ENCODE data around the gene RNF150. TPM values are rescaled to one million over a fixed set of nuclear protein-coding genes. Genes with fewer than 3 reads are reported as not detected.

Gene RNF150
- polyA plus RNA-seq, 1 donor from 2014 or later, result 15.3 TPM

DNA sequence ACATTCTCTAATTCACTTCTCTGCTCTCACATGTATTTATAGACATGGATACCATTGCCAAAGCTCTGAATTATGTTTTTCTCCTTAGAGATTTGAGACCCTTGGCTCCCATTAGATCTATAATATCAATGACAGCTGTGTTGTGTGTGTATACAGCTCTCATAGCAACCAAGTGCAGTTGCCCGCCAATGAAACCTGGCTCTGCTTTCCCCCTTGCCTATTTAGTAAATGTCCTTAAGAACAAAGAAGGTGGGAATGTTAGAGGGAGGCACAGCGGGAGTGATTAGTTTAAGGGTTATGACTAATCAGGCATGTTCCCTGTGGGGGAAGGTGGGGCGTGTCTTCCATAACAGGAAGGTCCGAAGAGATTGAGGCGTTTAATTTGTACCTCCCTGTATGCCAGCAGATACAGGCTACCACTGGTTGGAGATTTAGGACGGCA, 276.6 kb downstream of the RNF150 start:
- Histone ChIP-seq H3K9ac (ENCODE audit: low read length) (no peak overlapping the region), H3K4me3 (ENCODE audit: low read length) (no peak overlapping the region), H3K79me2 (replicated peaks; ENCODE audit: insufficient read depth, low read length) (no peaks in the 10 kb centered on the region), H3K9me3 (ENCODE audit: low read length) (no peaks in the 10 kb centered on the region), H3K27me3 (ENCODE audit: insufficient read depth, low read depth, low read length) (no peaks in the 10 kb centered on the region), H3K27ac (ENCODE audit: low read length) (no peak overlapping the region), H2AFZ (ENCODE audit: low read depth, low read length) (no peak overlapping the region), H3K36me3 (ENCODE audit: insufficient read depth, low read length) (no peaks in the 10 kb centered on the region), H3F3A (ENCODE audit: insufficient read depth, low read length, poor library complexity, severe bottlenecking) (no peaks in the 10 kb centered on the region), H3K4me2 (ENCODE audit: low read length) (no peak overlapping the region), H4K20me1 (ENCODE audit: insufficient read depth) (no peaks in the 10 kb centered on the region), H3K9me2 (ENCODE audit: insufficient read depth, low read length) (no peaks in the 10 kb centered on the region)
- TF ChIP-seq EP300 (conservative IDR thresholded peaks at IDR 0.05; ENCODE audit: poor library complexity, severe bottlenecking) (peak; percentile 27), POLR2AphosphoS5 (IDR thresholded peaks at IDR 0.05) (peak; percentile 33), EZH2 (IDR thresholded peaks at IDR 0.05; ENCODE audit: borderline replicate concordance, insufficient read depth, low read length, poor library complexity, severe bottlenecking) (no peak), MXI1 (conservative IDR thresholded peaks at IDR 0.05; ENCODE audit: poor library complexity, severe bottlenecking) (no peak)

DNA sequence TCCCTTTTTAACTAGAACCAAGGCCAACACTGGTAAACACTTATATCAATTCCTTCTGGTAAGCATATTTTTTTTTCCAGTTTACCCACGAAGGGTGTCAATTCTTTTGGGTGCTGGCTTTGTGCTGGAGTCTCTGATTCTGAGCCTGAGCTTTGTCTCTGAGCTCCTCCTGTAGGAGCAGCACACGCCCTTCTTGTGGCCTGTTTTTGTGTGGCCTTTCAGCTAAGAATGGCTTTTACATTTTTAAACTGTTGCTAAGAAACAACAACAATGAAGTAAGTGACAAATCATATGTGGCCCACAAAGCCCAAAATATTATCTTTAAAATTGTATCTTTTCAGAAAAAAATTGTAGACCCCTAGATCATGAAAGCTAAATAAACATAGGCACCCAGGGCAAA, 279.1 kb downstream of the RNF150 start:
- Histone ChIP-seq H3K36me3 (ENCODE audit: insufficient read depth, low read length) (no peaks in the 10 kb centered on the region), H3K9ac (ENCODE audit: low read length) (no peak overlapping the region), H3K79me2 (replicated peaks; ENCODE audit: insufficient read depth, low read length) (no peaks in the 10 kb centered on the region), H3K9me2 (ENCODE audit: insufficient read depth, low read length) (no peaks in the 10 kb centered on the region), H2AFZ (ENCODE audit: low read depth, low read length) (no peak overlapping the region), H3K27ac (ENCODE audit: low read length) (no peak overlapping the region), H4K20me1 (ENCODE audit: insufficient read depth) (no peaks in the 10 kb centered on the region), H3K4me2 (ENCODE audit: low read length) (no peak overlapping the region), H3F3A (ENCODE audit: insufficient read depth, low read length, poor library complexity, severe bottlenecking) (no peaks in the 10 kb centered on the region), H3K9me3 (ENCODE audit: low read length) (no peaks in the 10 kb centered on the region), H3K4me3 (ENCODE audit: low read length) (no peak overlapping the region), H3K27me3 (ENCODE audit: insufficient read depth, low read depth, low read length) (no peaks in the 10 kb centered on the region)
- TF ChIP-seq MXI1 (conservative IDR thresholded peaks at IDR 0.05; ENCODE audit: poor library complexity, severe bottlenecking) (no peak), EP300 (conservative IDR thresholded peaks at IDR 0.05; ENCODE audit: poor library complexity, severe bottlenecking) (no peak), POLR2AphosphoS5 (IDR thresholded peaks at IDR 0.05) (no peak), TAF1 (IDR thresholded peaks at IDR 0.05; ENCODE audit: low read depth) (no peak)

DNA sequence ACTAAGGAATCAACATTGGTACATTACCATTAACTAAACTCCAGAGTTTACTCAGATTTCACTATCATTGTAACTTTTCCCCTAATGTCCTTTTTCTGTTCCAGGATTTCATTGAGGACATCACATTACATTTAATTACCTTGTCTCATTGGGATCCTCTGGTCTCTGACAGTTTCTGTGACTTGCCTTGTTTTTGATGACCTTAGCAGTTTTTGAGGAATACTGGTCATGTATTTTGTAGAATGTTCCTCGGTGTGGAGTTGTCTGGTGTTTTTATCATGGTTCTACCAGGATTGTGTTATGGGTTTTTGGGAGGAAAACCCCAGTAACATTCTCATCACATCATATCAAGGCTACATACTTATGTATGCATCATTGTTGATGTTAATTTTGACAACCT, 281.5 kb downstream of the RNF150 start:
- H3K4me3 ChIP-seq (ENCODE audit: low read length), result no peak overlapping the region
- no peaks in the 10 kb centered on the region for H3K27me3 ChIP-seq (ENCODE audit: insufficient read depth, low read depth, low read length)
- H3K9me3 ChIP-seq (ENCODE audit: low read length), result no peaks in the 10 kb centered on the region
- H4K20me1 ChIP-seq (ENCODE audit: insufficient read depth), result no peaks in the 10 kb centered on the region
- no peaks in the 10 kb centered on the region for H3K79me2 ChIP-seq (replicated peaks; ENCODE audit: insufficient read depth, low read length)
- H2AFZ ChIP-seq (ENCODE audit: low read depth, low read length), result no peak overlapping the region
- no peaks in the 10 kb centered on the region for H3K36me3 ChIP-seq (ENCODE audit: insufficient read depth, low read length)
- H3K27ac ChIP-seq (ENCODE audit: low read length), result no peak overlapping the region
- no peaks in the 10 kb centered on the region for H3K9me2 ChIP-seq (ENCODE audit: insufficient read depth, low read length)
- no peaks in the 10 kb centered on the region for H3F3A ChIP-seq (ENCODE audit: insufficient read depth, low read length, poor library complexity, severe bottlenecking)
- no peak overlapping the region for H3K4me2 ChIP-seq (ENCODE audit: low read length)
- no peak overlapping the region for H3K9ac ChIP-seq (ENCODE audit: low read length)
- TF ChIP-seq POLR2AphosphoS5 (IDR thresholded peaks at IDR 0.05), result no peak
- no peak for TF ChIP-seq SMC3 (conservative IDR thresholded peaks at IDR 0.05; ENCODE audit: poor library complexity)
- no peak for TF ChIP-seq EZH2 (IDR thresholded peaks at IDR 0.05; ENCODE audit: borderline replicate concordance, insufficient read depth, low read length, poor library complexity, severe bottlenecking)
- TF ChIP-seq, protein P1, sequence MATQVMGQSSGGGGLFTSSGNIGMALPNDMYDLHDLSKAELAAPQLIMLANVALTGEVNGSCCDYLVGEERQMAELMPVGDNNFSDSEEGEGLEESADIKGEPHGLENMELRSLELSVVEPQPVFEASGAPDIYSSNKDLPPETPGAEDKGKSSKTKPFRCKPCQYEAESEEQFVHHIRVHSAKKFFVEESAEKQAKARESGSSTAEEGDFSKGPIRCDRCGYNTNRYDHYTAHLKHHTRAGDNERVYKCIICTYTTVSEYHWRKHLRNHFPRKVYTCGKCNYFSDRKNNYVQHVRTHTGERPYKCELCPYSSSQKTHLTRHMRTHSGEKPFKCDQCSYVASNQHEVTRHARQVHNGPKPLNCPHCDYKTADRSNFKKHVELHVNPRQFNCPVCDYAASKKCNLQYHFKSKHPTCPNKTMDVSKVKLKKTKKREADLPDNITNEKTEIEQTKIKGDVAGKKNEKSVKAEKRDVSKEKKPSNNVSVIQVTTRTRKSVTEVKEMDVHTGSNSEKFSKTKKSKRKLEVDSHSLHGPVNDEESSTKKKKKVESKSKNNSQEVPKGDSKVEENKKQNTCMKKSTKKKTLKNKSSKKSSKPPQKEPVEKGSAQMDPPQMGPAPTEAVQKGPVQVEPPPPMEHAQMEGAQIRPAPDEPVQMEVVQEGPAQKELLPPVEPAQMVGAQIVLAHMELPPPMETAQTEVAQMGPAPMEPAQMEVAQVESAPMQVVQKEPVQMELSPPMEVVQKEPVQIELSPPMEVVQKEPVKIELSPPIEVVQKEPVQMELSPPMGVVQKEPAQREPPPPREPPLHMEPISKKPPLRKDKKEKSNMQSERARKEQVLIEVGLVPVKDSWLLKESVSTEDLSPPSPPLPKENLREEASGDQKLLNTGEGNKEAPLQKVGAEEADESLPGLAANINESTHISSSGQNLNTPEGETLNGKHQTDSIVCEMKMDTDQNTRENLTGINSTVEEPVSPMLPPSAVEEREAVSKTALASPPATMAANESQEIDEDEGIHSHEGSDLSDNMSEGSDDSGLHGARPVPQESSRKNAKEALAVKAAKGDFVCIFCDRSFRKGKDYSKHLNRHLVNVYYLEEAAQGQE (IDR thresholded peaks at IDR 0.05; ENCODE audit: borderline replicate concordance), result no peak
- TF ChIP-seq TAF1 (IDR thresholded peaks at IDR 0.05; ENCODE audit: low read depth), result no peak
- TF ChIP-seq MXI1 (conservative IDR thresholded peaks at IDR 0.05; ENCODE audit: poor library complexity, severe bottlenecking), result no peak
- TF ChIP-seq RAD21 (conservative IDR thresholded peaks at IDR 0.05), result no peak
- TF ChIP-seq, protein P2, sequence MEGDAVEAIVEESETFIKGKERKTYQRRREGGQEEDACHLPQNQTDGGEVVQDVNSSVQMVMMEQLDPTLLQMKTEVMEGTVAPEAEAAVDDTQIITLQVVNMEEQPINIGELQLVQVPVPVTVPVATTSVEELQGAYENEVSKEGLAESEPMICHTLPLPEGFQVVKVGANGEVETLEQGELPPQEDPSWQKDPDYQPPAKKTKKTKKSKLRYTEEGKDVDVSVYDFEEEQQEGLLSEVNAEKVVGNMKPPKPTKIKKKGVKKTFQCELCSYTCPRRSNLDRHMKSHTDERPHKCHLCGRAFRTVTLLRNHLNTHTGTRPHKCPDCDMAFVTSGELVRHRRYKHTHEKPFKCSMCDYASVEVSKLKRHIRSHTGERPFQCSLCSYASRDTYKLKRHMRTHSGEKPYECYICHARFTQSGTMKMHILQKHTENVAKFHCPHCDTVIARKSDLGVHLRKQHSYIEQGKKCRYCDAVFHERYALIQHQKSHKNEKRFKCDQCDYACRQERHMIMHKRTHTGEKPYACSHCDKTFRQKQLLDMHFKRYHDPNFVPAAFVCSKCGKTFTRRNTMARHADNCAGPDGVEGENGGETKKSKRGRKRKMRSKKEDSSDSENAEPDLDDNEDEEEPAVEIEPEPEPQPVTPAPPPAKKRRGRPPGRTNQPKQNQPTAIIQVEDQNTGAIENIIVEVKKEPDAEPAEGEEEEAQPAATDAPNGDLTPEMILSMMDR (IDR thresholded peaks at IDR 0.05; ENCODE audit: poor library complexity, severe bottlenecking), result no peak

All from neural cell (in vitro differentiated cells).